HK-2 (cell line): ENCODE measurements around the gene ACSF3.
A peak's percentile ranks its signal among the peaks of the same experiment; 100 is the strongest.

Experiments used
- DNase-seq: peaks from one replicate; pipeline ENCODE4 v3.0.0-alpha.2; 2018; ENCODE audit not compliant: unreplicated experiment

The ACSF3 gene

GRCh38 chr16:89112377-89113151 is 18.9 kb downstream of the ACSF3 start:
- DNase-seq: no peak

- DNase-seq: no peak
Observed at GRCh38 chr16:89113152-89113547, 19.5 kb downstream of the ACSF3 start.

GRCh38 chr16:89113661-89114060 is 20.0 kb downstream of the ACSF3 start:
- no peak for DNase-seq

GRCh38 chr16:89114159-89114981 is 20.7 kb downstream of the ACSF3 start:
- peak; percentile 17 for DNase-seq

- no peak for DNase-seq
Observed at GRCh38 chr16:89115216-89115861, 21.7 kb downstream of the ACSF3 start.

GRCh38 chr16:89116341-89117226 is 22.9 kb downstream of the ACSF3 start:
- no peak for DNase-seq

GRCh38 chr16:89117227-89117974 is 23.7 kb downstream of the ACSF3 start:
- no peak for DNase-seq

GRCh38 chr16:89117975-89118289 is 24.3 kb downstream of the ACSF3 start:
- DNase-seq: no peak

GRCh38 chr16:89118361-89119165 is 24.9 kb downstream of the ACSF3 start:
- no peak for DNase-seq

GRCh38 chr16:89119166-89119621 is 25.5 kb downstream of the ACSF3 start:
- DNase-seq: no peak

GRCh38 chr16:89119661-89120141 is 26.0 kb downstream of the ACSF3 start:
- DNase-seq: no peak

GRCh38 chr16:89120281-89120680 is 26.6 kb downstream of the ACSF3 start:
- no peak for DNase-seq

- no peak for DNase-seq
Observed at GRCh38 chr16:89120921-89121351, 27.3 kb downstream of the ACSF3 start.

- DNase-seq: no peak
Observed at GRCh38 chr16:89121691-89122321, 28.2 kb downstream of the ACSF3 start.

- no peak for DNase-seq
Observed at GRCh38 chr16:89122322-89122851, 28.7 kb downstream of the ACSF3 start.

- peak; percentile 29 for DNase-seq
Observed at GRCh38 chr16:89123001-89123830, 29.6 kb downstream of the ACSF3 start.

GRCh38 chr16:89123831-89124100 is 30.1 kb downstream of the ACSF3 start:
- no peak for DNase-seq

GRCh38 chr16:89129378-89129777 is 35.7 kb downstream of the ACSF3 start:
- DNase-seq: no peak
